HS-5 (cell line): ENCODE data around the gene CFAP161.
"Not testable (repeated sequence)": the region's sequence is repeated elsewhere in the genome, so short reads cannot be mapped to it uniquely, and the experiment has no call there.

ENCODE experiments used
- DNase-seq: peaks from one replicate; pipeline ENCODE4 v3.0.0-alpha.2; 2012; ENCODE audit warnings: low read depth

The CFAP161 gene

DNA sequence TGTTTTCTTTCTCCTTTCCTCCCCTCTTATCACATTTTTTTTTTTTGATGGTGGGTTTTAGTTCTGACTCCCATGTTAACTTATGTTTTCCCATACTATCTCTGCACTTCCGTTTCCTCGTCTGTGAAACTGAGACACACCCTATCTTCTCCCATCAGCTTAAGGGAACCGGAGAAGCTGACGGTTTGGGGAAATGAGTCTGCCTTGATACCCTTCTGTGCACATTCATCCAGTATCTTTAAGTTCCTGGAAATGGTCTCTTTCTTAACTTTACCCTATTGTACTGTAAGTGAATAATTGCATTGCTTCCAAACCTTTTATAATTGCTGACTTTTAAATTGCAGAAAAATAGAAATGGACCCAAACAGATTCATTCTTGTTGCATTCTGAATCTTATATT, 26.2 kb upstream of the CFAP161 start:
- no peak for DNase-seq

DNA sequence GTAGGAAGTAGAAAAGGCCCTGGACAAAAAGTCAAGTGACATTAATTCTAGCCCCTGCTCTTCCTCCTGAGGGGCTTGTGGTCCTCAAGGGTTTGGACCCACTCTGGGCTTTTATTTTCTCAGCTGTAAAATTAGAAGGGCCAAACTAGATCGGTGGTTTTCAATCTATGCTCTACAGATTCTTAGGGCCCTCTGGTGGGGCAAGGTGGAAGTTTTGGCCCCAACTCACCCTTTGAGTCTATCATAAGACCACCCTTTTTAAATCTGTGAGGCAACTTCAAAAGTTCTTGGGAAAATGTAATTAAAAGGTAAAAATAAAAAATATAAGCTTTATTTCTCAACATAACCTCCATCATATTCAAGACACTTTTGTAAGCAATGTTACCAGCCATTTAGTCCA, 25.6 kb upstream of the CFAP161 start:
- DNase-seq: no peak

DNA sequence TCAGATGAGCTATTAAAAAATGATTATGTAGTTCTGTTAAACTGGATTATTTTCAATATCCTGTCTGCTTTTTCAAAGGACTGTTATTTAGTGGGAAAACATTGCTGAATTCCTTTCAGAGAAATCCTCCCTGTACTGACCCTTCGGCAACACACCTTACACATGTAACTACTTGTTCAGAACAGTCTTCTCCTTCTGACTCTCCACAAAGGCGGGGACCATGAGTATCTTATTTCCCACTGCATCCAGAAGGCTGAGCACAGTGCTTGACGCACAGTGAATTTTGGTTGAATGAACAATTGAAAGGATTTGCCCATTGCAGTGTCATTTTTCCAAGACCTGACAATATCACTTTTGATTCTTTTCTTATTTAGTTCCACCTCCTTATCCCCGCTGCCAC, 23.1 kb upstream of the CFAP161 start:
- no peak for DNase-seq

DNA sequence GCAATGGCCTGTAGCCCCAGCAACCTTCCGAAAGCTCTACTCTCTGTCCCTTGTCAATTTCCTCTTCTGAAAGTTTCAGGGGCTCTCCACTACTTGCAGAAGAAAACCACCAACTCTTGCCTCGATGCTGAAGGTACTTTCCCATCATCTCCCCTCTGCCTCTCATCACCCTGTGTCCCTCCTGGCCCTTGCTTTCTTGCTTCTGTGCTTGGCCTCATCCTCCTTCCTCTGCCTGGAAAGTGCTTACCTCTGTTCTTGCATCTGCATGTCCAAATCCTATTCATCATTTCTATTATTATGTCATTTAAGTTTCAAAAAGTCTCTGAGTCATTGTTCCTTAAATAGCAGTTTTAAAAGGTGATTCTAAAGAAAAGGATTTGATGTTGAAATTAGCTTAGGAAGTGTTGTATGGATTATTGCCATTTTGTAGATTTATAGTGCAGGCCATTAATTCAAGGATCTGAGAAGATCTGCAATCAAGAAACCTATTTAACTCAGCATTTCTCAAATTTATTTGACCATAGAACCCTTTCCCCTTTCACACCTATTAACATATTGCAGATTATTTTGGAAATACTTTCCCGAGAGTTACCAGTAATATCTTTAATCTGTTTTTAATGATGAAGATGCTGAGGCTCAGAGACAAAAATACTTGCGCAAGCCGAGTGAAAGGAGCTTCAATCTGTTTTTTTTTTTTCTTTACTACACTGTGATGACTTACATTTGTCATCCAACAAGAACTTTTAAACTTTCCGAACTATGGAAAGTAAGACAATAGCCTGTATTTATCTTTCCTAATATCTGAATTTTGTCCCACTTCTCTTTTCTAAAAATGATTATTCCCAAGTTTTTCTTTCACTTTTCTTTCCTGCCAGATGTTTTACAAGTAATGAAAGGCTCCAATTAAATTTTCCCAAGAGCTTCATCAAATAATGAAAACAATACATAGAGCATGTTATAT, 22.3 kb upstream of the CFAP161 start:
- DNase-seq: no peak

DNA sequence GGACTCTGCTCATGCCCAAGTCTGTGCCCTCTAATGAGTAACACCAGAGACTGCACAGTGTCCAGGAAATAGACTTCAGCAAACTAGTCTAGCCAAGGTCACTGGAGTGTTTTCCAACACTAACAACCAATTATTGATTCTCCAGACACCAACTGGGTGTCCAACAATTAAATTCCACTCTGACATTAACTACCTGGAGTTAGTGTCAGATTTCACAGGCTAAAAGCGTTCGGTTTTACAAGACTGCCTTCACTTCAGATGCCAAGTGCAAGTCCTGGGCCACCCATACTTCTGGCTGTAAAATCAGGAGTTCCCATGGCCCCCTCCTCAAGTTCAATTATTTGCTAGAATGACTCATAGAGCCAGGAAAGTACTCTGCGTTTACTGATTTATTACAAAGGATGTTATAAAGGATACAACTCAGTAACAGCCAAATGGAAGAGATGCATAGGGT, 20.8 kb upstream of the CFAP161 start:
- DNase-seq: no peak

DNA sequence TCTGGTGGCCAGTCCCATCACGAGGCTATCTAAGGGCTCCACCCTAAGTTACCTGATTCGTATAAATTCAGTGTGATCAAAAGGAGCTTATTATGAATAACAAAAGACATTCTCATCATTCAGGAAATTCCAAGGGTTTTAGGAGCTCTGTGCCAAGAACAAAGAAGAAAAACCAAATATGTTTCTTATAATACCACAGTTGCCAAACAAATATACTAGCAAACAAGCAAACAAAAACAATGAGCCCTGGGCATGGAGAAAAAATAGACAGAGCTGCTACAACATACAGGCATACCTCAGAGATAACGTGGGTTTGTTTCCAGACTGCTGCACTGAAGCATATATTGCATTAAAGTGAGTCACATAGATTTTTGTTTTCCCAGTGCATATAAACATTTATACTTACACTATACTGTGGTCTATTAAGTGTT, 20.2 kb upstream of the CFAP161 start:
- DNase-seq: no peak

DNA sequence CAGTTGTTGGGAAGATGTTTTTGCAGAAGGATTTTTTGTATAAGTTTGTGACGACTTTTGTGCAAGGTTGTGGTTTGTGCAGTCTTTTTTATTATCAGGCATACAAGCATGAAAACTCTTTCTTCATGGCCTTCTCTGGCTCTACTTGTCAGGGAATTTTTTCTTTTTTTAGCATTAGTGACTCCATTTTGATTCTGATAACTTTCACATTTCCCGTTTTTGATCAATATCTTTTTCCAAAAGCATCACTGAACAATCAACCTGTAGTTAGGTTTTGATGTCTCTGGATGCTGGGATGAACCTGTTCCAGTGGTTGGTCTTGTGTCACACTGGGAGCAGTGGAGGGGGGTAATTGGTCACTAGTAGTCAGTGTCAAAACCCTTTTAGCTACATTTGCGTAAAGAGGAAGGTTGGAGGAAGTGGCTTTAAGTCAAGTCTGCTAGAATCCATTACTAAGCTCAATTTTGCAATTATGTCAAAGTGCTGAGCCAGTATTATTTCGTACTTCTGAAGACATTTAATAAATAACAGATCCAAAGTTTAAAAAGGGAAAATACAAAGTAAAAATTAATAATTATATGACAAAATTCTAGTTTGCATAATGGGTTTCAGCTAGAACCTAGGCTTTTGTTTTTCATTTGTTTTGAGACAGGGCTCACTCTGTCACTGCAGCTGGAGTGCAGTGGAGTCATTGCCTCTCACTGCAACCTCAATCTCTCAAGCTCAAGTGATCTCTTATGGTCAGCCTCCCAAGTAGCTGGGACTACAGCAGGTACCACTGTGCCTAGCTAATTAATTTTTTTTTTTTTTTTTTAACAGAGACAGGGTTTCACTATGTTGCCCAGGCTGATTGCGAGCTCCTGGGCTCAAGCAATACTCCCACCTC, 18.8 kb upstream of the CFAP161 start:
- no peak for DNase-seq

DNA sequence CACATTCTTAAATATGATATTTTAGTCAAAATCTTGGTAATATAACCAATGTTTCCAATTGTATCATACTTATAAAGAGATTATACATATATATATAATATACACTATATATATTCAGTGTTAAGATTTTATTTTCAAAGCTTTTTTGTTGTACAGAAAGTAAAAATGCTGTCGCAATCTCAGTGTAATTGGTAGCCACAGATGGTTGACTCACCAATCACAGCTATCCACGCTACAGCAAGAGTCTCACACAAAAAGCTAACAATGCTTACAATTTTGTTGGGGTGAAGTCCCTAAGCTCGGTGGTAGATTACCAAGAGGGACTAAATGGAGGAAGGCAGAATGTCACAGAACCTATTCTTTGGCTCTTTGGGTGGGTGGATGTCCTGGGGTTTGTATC, 16.9 kb upstream of the CFAP161 start:
- no peak for DNase-seq

DNA sequence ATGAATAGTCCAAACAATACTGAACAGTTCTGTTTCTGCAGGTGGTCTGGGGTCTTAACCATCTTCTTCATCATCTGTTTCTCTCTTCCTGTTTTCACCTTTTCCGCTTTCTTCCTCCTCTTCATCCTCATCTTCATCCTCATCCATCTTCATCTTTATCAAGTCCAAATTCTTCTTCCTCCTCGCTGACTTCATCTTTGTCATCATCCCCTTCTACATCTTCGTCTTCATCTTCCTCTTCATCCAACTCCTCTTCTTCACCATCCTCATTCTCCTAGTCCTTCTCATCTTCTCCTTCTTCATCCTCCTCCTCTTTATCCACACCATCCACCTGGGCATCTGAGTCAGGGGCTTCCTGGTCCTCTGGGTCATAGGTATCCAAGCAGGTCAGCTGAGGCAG, 16.5 kb upstream of the CFAP161 start:
- DNase-seq: no peak

DNA sequence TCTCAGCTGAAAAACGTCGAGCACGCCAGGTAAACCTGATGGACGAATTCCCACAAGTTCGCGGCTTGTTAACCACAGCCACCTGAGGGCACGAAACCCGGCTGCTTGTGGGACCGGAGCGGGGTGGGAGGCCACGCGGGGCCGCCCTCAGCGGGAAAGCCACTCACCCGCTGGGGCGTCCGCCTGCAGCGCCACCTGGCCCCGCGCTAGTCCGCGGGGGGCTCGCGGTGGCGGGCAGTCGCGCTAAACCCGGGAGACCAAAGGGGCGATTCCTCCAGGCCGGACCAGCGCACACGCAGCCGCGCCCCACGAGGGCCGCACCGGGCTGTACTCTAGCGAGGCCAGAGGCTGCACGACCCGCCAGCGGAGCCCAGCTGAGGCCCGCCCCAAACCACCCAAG, 15.7 kb upstream of the CFAP161 start:
- DNase-seq: no peak

DNA sequence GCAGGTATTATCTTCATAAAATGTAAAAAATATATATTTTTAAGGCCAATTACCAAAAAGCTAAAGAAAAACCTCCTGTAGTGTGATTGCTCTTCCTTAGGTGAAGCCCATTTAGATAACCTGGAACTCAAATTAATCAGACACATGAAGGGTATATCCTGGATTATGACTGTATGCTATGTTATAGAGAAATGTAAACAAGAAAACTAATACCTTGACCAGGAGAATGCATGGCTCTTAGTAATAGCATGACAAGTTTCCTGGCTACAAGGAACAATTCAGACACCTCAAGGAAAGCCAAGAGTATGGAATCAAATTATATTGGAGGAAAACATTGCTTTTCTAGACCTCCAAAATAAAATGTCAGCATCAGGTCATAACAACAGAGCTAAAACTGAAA, 14.0 kb upstream of the CFAP161 start:
- DNase-seq: no peak

DNA sequence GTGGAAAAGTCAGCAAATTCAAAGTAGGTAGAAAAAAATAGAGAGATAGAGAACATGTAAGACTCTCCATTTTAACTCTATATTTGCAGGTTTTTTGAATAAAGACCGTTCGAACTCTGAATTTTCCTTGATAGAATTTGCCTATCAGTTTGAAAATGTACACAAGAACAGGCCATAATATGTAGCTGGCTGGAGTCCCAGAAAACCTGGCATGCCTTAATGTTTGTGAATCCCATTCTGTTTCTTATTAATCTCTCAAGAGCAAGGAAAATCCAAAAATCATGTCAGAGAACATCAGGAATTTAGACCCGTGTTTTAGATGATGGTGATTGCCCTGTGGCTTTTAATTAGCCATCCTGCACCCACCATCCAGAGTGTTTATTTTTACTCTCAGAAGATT, 7.2 kb upstream of the CFAP161 start:
- DNase-seq: no peak

DNA sequence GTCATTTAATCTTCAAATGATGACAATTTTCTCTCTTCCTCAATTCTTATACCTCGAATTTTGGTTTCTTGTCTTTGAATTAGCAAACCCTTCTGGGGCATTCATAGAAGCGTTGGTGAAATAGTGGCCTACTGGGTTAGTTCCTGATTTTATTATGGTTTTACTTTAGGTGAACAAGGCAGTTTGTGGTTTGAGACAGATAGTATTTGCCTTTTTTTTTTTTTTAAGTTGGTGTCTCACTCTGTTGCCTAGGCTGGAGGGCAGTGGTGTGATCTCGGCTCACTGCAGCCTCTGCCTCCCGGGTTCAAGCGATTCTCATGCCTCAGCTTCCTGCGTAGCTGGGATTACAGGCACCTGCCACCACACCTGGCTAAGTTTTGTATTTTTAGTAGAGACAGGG, 7.4 kb downstream of the CFAP161 start:
- not testable (repeated sequence) for DNase-seq

DNA sequence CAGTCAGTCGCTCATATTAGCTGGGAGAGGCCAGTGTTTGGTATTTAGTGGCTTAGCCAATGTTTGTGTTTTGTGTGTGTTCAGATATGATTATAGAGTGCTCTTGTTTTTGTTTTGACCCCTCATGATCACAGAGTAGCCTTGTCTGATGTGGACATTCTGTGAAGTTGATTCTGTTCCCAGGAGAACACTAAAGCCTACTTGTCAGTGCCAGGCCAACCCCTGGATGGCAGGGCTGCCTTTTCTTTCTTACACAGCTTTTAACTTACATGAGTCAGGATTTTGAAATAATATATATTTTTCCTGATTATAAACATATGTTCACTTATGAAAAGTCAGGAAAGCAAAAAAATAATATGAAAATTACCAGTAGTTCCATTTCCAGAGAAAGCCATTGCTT, 11.9 kb downstream of the CFAP161 start:
- DNase-seq: no peak

DNA sequence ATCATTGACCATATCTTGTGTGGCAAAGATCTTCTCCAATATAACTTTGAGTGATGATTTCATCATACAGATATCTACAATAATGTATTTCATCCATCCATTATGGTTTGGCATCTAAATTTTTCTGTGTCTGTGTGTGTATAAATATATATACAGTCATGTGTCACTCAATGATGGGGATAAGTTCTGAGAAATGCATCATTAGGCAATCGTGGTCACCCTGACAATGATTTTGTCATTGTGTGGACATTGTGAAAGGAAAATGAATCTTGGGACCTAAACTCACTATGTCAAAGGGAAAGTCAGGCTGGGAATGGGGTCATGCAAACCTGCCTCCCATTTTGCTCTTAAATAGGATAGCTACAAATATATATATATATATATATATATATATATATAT, 12.4 kb downstream of the CFAP161 start:
- DNase-seq: no peak

DNA sequence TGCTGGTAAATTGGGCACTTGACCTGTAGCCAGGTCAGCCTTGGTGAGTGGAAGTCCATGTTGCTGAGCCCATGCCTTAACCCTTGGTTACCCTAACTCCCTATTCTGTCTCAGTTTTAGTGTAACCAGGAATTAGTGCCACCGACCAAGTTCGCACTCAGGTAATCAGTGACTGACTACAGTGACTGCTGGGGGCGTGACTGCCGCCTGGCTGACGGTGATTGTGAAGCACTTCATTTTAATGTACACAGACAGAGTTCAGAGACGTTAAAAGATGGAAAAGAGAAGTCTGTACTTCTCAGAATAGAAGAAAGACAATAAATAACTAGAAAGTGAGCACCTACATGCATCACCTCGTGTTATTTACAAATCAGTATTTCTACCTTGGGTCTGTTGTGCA, 17.3 kb downstream of the CFAP161 start:
- DNase-seq: no peak

DNA sequence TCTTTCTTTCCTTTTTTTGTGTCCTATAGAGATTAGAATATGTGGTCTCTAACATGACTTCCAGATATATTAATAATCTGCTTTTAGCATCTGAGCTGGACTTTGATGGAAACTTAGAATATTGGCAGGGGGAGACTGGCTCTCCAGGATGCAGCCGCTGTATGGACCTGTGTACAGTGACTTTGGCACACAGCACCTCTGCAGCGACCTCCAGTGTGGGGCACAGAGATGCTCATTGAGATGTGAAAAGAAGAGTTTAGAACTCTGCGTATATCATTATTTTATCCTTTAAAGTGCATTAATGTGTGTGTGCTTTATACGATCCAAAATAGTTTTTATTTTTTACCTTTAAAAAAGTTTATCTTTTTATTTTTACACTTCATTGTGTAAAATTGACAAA, 18.3 kb downstream of the CFAP161 start:
- DNase-seq: no peak

DNA sequence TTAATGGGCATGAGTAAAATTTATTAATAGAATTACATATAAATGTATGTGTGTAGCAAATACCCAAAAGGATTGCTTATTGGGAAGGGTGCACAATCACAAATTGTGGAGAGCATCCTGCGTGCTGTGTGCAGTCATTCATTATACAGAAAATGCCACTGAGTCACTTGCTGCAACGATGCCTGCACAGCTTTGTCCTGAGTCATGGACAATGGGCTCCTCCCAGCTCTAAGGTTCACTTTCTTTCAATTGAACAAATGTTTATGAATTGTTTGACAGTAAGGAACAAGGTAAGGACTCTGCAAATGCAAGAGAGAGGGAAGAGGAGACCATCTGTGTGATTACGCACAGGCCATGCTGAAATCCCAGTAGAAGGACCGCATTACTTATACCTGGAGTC, 18.7 kb downstream of the CFAP161 start:
- no peak for DNase-seq

DNA sequence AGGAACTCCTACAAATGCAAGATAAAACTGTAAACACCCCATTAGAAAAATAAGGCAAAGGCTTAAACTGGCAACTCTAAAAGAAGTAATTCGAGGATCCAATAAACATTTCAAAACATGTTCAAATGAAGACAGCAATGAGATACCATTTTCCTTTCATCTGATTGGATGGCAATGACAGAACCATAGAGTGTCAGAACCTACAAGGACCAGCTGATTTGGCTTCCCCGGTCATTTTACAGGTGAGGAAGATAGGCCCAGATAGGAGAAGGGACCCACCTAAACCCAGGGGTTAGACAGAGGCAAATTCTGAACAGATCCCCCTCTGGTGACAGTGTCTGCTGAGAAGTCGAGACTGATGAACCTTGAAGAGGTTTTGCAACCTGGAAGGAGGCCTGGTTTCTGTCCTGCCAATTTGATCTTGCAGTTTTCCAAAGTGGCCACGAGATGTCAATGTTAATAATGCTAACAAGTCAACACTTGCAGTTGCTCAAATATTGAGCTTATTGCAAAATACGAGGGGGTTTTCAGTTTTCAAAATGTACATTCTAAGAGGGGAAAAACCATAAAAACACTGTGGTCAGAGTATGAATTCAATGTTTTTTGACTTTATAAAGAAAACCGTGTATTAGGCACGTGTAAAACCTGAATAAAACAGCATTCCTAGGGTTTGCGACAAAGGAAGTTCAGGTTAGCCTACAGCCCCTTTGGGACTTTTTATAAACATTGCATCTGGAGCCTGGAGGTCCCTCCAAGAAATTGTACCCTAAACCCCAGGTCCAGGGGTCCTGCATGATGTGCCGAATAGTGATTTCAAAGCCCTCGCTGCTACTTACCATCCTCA, 21.5 kb downstream of the CFAP161 start:
- no peak for DNase-seq

DNA sequence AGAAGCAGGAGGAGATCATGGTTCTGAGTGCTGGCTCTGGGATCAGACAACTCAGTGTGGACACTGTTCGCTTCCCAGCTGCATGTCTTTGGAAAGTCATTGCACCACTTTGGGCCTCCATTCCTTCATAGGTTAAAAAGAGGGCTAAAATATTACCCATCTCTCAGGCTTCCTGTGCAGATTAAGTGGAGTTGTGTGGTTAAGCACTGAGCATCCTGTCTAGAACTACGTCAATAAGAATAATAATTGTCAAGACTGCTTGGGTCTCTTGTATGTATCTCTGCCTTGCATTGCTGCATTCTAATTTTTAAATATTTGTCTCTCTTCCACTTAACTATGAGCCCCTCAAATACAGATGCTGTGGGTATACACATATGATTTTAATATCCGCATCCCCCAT, 22.3 kb downstream of the CFAP161 start:
- no peak for DNase-seq

DNA sequence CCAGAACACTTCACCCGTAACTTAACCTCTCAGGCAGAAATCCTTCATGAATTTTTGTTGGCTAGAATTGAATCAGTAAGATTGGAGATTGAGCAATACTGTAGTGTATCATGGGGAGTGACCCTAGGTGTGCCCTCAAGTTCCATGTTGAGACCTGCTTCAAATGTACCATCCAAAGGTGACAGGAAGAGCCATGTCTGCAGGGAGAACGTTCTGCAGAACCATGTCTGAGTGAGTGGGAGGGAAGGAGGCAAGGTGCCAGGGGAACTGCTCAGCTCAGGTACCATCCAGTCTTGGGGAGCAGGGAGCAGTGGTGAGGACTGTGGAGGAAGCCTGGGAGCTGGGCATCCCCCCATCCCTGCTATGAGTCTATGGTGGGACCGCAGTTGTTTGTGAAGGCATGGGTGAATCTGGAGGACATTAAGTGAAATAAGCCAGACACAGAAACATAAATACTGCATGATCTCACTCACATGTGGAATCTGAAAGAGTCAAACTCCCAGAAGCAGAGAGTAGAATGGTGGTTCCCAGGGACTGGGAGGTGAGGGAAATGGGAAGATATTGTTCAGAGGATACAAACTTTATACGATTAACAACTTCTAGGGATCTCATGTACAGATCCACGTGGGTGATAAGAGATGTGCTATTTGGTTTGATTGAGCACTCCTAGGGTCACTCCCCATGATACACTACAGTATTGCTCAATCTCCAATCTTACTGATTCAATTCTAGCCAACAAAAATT, 23.3 kb downstream of the CFAP161 start:
- no peak for DNase-seq

DNA sequence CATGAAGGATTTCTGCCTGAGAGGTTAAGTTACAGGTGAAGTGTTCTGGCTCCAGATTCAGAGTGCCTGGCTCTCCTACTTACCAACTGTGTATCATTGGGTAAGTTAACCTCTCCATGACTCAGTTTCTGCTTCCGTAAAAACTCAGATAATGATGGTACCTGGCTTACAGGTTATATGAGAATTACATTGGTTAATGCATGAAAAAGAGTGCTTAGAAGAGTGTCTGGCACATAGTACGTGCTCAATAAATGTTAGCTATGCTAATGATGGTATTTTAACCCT, 23.8 kb downstream of the CFAP161 start:
- DNase-seq: no peak
